Erythroblast (primary cell): Measurements from ENCODE around the gene LIMCH1.
"Not testable (repeated sequence)": the region's sequence is repeated elsewhere in the genome, so short reads cannot be mapped to it uniquely, and the experiment has no call there.

Experiments
- GATA1 ChIP-seq: IDR thresholded peaks from 2 replicates; pipeline ENCODE4 v1.6.1; 2011; ENCODE audit warnings: low read depth, mild to moderate bottlenecking, control low read depth, low read length, moderate library complexity
- POLR2A ChIP-seq: IDR thresholded peaks from 2 replicates; pipeline ENCODE4 v1.6.1; 2011; ENCODE audit warnings: mild to moderate bottlenecking, low read length

GRCh38 chr4:41651150-41651549, 113.2 kb downstream of the LIMCH1 start:
- TF ChIP-seq POLR2A, GATA1: not testable (repeated sequence)
